Ectodermal cell (in vitro differentiated cells): ENCODE results near the gene OR51B6.

Source experiments
- H3K27ac ChIP-seq: 2 replicates; pipeline ENCODE4 v1.7.0; 2013; ENCODE audit warnings: mild to moderate bottlenecking, low read depth, low read length; ENCODE audit not compliant: insufficient read depth, poor library complexity, severe bottlenecking
- H3K27me3 ChIP-seq: 2 replicates; pipeline ENCODE4 v1.7.0; 2013; ENCODE audit warnings: mild to moderate bottlenecking, low read length; ENCODE audit not compliant: insufficient read depth, control insufficient read depth, poor library complexity, severe bottlenecking
- H3K36me3 ChIP-seq: one replicate; pipeline ENCODE4 v1.7.0; 2013; ENCODE audit warnings: low read length; ENCODE audit not compliant: control insufficient read depth, insufficient read depth
- H3K4me1 ChIP-seq: one replicate; pipeline ENCODE4 v1.7.0; 2013; ENCODE audit warnings: low read length; ENCODE audit not compliant: control insufficient read depth, insufficient read depth
- H3K4me3 ChIP-seq: 2 replicates; pipeline ENCODE4 v1.7.0; 2013; ENCODE audit warnings: low read depth, low read length, control low read depth; ENCODE audit not compliant: insufficient read depth
- H3K9me3 ChIP-seq: 2 replicates; pipeline ENCODE4 v1.7.0; 2013; ENCODE audit warnings: mild to moderate bottlenecking, low read length, moderate library complexity; ENCODE audit not compliant: control insufficient read depth

OR51B6 gene

DNA sequence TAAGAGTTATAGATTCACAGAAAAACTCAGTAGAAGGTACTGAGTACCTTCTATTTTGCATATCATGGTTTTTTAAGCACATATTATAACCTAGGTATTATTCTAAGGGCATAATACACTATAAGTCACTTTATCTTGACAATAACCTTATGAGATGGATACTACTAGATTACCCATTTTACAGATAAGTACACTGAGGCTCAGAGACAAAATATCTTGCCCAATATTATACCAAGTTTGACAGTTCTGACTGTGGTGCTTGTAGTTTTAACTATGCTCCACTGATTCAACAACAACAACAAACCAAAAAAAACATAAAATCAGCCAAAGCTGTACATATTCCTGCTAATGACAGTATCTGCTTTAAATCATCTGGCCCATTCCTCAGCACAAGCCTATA lies 42.8 kb downstream of the OR51B6 start:
- Histone ChIP-seq H3K36me3 (no peaks in the 10 kb centered on the region), H3K4me3 (no peak overlapping the region), H3K27ac (no peak overlapping the region), H3K27me3 (no peaks in the 10 kb centered on the region), H3K4me1 (no peaks in the 10 kb centered on the region), H3K9me3 (no peaks in the 10 kb centered on the region)

DNA sequence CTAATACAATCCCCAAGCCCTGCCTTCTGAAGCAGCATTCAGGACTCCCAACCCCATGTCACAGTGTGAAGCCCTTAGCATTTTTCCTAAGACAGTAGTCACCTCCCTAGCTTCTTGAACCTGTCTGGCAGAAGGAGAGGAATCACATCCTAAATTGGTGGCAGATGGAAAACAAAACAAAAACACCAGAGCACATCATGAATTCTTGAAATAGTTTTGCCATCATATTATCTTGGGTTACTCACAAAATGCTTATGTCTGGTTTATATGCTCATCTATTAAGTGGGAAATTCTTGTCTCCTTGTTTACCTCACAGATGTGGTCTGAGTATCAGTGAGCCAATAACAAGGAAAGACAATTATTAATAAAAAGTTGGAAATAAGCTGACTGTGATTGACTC lies 47.6 kb downstream of the OR51B6 start:
- H3K9me3 ChIP-seq = no peaks in the 10 kb centered on the region
- no peak overlapping the region for H3K4me3 ChIP-seq
- H3K27ac ChIP-seq = no peak overlapping the region
- no peaks in the 10 kb centered on the region for H3K27me3 ChIP-seq
- no peaks in the 10 kb centered on the region for H3K36me3 ChIP-seq
- H3K4me1 ChIP-seq = no peaks in the 10 kb centered on the region
